GM21390 (cell line): ENCODE measurements around the gene KCTD16.
A peak's percentile ranks its signal among the peaks of the same experiment; 100 is the strongest.

Experiments
- ATAC-seq: cut with Tn5 transposase; IDR thresholded peaks from one replicate; pipeline ENCODE4 v1.9.1; 2021; ENCODE audit not compliant: unreplicated experiment

The KCTD16 gene

DNA sequence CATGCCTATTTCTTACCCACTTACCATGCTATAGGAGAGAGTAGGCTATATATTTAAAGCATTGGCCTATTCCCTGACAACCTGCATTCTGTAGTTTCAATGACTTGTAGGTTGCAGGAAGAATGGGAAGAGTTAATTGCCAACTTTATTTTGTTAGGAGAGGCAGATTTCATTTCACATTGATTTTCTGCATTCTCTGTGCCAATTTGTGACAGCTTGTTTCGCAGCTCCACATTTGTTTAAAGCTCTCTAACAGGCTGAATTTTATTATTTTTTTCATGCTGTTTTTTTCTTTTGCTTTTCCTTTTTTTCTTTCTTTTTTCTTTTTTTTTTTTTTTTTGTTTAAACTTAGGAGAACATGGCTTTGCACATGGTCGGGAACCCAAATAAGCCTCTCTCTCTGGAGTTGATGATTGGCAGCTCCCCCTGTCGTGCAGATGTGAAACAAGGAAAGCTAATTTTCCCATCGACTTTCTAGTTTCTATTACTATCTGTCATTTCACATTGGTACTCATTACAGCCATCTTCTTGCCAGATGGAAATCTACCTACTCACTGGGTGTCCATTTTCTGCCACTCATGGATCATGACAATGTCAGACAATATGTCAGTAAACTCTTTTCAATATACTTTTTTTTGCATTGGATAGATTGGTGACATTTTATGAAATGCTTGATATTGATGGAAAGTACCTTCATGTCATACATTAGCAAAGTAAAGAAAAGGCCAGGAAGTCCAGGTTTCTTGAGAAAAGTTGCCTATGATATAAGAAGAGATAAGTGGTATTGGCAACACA lies 223.2 kb downstream of the KCTD16 start:
- no peak for ATAC-seq

DNA sequence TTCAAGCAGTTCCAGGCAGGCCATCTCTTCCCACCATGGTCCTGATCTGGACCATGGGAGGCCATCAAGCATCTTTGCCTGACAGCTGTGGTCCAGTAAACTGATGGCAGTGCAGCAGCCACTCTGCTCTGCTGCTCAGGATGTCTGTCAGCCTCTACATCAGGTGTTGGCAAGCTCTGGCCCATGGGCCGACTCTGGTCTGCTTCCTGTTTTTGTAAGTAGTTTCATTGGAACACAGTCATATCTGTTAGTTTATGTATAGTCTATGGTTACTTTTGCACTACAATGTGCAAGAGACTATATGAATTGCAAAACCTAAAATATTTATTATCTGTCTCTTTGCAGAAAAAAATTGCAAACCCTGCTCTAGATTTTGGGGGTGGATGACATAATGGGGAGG lies 225.0 kb downstream of the KCTD16 start:
- peak; percentile 54 for ATAC-seq

DNA sequence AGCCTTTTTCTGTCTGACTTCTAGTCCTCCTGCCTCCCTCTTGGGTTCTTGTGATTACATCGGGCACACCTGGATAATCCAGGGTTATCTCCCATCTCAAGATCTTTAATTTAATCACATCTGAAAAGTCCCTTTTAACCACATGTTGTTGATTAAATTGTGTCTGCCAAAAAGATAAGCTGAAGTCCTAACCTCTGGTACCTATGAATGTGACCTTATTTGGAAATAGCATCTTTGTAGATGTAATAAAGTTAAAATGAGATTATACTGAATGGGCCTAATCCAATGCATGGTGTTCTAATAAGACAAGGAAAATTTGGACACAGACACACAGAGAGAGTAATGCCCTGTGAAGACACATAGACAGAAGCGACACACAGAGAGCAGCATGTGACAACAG lies 232.4 kb downstream of the KCTD16 start:
- ATAC-seq, result no peak

DNA sequence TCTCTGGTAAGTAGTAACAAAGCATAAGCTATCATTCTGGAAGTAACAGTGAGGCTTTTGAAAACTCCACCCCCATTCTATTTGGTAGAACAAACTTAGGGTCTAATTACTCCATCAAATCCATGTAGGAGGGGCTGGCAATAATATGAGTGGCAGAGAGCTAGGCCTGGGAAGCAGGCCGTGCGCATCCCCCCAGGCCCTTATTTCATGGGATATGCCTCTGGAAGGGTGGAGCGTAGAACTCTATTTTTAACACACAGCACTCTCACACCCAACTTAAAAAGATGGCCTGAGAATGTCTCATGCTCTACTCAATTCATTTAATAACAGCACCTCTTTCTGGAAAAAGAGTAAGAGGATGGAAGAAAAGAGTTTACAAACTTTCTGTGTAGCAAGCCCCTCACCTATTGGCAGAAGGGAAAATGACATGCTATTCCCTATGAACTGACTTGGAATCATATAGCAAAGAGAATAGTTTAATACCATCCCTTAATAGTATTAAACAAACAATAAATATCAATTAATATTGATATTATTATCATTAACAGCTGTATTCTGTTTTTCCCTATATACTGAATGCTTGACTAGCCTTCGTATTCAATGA lies 233.2 kb downstream of the KCTD16 start:
- no peak for ATAC-seq

DNA sequence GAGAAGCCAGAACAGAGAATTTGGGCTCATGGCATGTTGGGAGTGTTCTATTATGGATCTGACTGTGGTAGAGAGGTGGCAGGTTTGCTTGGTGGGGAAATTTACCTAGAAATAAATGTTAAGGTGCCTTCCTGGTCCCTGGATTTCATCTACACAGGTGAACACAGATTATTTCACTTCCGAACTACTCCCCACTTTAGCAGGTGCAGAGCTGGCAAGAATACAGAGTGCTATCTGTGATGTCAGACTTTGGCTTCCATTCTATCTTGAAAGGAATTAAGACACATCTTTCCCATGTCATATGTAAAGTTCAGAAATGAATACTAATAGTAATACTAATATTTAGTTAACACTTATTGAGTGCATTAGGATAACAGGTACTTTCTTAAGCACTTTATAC lies 234.0 kb downstream of the KCTD16 start:
- no peak for ATAC-seq

DNA sequence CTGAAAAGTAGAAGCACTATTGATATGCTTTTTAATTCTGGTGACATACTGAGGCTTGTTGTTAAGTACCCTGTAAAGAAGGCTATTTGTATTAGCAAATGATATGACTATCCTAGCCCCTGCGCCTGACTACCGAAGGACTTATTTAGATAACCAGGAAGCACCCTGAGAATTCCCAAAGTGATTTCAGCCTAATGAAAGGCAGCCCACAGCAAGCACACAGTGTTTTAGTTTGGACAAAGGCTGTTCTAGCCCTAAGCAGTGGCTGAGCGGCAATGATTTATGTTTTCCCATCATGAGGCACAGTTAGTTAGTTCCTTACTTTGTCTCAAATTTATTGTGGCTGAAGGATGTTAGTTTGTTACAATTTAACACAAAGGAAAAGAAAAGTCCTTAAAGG lies 235.3 kb downstream of the KCTD16 start:
- no peak for ATAC-seq

DNA sequence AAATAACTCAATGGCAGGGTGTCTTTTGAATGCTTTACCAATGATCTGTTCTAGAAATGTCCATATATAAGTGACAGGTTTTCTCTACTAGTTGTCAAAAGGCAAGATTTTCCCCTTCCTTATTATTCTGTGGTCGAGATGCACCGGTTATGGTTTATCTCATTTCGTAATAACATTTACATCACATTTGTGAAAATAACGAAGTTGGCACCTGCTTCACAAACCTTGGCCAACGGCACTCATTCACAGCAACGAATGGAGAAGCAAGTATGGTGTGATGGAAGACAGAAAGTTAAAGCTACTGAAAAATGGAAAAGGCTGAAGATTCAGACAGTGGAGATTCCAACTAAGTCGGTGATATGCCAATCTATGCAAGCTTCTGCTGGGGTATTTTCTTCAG lies 235.8 kb downstream of the KCTD16 start:
- no peak for ATAC-seq

DNA sequence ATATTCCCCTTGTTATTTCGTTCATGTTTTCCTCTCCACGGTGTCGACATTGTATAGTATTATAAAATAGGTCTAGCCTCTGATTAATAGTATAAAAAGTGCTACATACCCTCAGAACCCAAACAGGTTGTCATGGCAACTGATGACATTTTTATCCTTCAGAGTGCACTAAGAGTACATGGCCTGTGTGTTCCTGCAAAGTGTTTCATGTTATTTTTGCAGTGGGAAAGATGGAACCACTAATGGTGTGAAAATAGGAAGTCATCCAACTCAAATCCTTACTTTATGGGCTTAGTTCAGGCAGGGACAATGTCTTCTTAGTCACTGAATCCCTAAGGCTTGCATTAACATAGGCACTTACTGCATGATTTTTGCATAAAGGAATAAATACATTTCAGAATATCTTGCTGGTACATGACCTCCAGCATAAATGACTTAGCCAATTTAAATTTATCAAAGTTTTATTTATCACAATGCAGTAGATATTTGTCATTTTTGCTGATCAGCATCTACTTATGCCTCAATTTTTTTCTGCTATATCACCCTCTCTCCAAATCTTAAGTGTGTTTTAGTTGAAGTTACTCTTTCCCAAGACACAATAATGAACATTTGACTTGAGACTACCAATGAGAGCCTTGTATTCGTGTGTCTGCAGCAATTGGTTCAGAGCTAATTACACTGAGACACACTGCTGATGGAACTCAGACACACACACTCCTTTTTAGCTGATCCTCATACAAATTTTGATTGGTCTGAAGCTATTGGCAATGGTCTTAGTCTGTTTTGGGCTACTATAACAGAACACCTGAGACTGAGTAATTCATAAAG lies 243.7 kb downstream of the KCTD16 start:
- ATAC-seq, result no peak

DNA sequence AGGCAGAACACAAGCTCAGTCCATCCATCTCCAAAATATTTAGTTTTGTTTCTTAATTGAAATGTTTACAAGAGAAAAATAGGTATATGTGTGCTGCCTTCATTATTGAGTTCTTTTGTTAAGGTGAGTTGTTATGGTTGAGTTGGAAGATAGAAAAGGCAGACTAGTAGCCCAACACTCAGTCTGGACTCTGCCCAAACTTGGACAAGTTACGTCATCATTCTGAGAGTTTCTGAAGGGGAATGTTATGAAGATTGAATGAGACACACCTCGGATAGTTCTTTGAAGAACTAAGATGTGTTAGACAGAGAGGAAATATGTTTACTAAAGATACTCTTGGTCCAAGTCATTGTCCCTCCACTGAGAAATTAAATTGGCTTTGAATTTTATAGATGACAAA lies 245.5 kb downstream of the KCTD16 start:
- ATAC-seq, result no peak

DNA sequence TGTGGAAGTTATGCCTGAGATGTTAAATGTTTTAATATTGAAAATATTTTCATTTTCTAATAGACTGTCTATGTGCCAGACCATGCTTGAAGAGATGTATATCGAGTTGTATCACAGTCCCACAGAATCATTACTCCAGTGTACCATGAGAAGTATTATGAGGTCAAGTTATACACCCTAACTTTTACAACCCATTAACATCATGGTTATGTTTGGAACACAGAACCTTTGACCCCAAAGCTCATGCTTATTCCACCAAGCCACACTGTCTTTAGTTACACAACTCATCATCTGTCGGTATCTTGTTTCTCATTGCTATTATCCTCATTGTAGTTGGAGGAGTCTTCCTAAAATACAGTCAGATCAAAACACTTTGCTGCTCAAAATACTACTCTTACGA lies 248.0 kb downstream of the KCTD16 start:
- ATAC-seq, result no peak

DNA sequence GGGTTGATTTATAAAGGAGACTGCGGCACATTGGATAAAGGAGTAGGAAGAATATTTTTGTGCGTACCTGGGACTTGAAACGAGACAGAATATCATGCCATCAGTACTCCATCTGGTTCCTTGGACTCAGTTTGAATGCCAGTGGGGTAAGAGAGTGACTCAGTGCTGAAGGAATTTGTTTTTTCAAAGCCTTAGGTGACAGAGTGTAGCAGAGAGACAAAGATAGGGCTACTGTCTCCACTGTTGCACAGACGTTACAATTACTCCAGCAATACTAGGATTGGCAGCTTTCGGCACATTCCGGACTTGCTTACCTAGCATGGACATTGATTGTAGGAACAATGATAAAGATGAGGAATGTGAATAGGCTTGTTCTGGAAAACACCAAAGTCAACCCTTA lies 250.7 kb downstream of the KCTD16 start:
- no peak for ATAC-seq

DNA sequence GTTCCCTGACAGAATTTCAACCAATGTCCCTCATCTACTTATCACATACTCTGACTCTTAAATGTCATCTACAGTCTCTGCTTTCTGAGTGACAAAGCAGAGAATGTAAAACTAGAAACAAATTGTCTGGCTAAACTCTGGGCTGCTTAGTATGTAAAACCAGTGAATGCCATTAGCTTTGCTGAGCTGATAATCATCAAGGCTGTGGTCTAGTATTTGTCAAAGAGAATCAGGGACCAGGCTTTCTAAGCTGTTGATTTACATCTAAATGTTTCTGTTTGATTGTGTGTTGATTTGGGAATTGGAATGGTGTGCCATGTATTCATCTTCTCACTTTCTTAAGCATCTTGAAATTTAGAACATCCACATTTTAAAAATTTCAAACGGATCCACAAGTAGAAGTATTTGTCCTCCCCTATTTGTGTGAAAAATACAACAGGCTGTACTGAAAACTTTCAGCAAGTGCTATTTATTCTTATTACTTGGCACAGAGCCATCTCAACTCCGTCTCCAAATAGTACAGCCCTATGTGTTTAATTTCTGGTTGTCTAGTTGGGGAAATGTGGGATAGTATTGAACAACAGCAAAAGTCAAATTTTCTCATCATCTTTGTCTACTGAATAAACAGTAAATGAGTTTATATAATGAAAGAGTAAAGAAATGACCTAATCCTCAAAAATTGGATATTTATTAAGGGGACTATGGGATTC lies 251.5 kb downstream of the KCTD16 start:
- no peak for ATAC-seq

DNA sequence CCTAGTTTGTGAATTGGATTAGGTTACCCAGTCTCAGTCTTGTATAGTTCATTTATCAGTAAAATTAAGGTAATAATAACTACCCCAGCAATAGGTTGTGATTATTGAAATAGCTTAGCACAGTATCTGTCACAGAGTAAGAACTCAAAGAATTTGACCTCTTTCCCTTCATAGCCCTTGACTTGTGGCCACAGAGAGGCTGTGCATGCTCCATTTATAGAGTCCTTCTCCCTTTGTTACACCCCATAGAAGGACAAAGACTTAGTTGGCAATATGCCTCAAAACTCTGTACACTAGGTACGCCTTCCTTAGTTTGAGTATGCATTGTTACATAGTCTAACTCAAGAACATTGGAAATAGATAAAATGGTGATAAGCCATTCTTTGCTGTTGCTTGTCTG lies 257.2 kb downstream of the KCTD16 start:
- no peak for ATAC-seq

DNA sequence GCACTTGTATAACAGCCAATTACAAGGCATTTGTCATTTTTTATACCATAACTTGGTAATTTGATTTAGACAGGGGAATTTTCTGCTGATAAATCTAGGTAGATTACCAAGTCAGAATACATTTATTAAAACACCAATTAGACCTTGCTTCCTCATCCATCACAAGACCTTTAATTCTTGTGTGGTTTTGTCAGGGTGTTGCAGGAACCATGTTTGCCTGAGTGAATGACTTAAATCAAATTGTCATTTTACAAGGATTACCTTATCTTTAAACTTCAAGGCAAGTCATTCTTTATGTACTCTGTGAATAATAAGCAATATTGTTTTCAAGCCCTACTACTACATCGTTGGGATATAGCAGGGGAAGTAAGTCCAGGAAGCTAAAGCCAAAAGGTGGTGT lies 257.7 kb downstream of the KCTD16 start:
- ATAC-seq, result no peak

DNA sequence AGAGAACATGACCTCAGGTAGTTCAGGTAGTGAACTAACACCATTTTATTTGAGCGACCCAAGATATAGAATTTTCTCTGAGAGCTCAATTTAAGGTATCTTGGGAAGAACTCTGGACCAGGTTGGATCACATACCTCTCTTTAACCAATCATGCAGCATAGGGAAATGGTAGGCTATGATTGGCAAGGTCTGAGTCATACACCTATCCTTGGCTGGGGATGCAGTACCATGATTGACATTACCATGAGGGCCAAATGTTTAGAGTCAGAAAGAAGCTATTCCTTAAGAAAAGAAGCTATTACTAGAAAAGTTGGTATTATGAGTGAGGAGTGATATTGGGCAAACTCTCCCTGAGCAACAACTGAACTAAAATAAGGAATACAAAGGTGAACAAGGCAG lies 258.7 kb downstream of the KCTD16 start:
- no peak for ATAC-seq

DNA sequence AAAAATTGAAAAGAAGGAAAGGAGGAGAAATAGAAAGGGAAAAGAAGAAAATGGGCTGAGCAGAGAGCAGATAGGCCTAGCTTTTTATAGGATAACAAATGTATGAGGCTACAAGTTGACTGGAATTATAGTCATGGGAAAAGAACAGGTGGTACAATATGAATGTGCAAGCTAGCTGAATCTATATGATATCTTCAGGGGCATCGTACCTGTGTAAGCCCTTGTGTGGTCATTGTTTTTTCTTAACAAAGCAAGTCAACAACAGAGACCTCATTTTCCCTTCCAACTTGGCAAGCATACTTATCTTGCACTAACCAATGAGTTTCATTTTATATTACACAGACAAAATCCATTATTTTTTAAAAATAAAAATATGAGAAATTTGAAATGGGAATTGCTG lies 259.2 kb downstream of the KCTD16 start:
- no peak for ATAC-seq

DNA sequence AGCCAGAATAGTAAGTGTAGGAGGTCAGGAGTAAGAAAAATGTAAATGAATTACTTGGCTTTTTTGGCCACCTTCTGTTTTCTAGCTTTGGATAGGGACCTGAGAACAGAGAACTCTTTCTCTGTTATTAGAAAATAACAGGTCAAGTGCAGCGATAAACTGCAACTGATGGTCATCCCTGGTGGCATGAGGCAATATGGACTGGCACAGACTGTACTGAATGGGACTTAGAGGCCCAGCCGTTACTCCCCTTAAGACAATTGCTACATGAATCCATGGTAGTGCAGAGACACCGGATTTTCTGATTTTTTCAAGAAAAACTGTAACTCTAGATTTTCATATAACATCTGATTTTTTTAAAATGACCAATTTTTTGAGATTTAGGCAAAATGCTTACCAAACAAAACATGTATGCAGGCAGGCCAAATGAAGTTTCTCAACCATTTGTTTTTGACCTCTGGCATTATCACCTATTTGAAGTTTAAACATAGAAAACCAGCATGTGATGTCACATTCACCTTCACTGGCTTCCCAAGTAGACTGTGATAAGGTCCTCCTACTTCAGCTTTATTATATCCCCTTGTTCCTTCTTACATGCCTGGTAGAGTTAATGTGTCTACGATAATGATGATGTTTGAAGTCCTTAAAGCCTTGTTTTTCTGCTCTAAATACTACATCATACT lies 262.6 kb downstream of the KCTD16 start:
- no peak for ATAC-seq

DNA sequence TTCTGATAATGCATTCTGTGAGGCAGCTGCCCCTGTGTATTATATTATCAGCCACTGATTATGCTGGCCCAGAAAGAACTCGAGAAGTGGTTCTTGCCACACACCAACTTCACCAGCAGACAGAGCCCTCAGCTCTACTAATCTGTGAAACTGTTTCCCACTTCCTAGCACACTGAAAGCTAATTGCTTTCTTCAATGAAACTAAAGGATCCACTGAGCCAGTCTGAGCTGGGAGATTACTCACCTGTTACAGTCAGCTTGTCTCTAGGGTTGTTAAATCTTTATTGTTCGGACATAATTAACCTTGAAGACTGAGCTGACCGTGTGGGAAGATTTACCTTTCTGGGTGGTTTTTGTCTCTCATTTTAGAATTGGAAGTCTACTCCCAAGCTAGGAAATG lies 263.2 kb downstream of the KCTD16 start:
- ATAC-seq, result no peak

DNA sequence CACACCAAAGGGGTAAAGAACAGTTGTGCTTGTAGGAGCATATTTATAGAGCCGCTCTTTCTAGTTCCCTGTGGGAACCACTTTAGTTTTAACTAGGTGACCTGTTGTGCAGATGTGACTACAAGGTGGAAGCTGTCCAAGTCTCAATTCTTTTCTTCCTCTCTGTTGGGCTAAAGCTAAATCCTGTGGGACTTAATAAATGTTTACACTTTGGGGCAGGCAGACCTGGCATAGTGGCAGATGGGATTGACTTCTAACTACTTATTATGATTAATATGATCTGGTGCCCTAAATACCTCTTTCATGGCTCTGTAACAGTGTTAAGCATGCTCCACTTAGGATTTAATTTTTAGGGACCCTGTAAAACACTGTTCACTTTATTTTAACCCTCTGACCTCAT lies 265.3 kb downstream of the KCTD16 start:
- ATAC-seq, result no peak

DNA sequence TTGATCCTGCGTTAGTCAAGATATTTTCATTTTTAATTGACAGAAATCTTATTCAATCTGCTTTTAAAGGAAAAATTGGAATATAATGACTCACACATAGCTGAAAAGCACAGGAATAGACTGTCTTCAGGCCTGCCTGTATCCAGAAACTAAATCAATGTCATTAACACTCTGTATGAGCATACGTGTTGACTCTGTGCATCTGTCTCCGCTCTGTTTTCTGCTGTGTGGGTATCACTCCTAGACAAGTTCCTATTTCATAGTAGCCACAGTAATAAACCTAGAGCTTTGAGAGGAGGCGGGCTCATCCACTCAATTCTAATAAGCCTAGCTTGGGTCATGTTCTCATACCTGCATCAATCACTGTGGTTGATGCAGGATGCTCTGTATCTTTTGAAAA lies 267.6 kb downstream of the KCTD16 start:
- ATAC-seq, result no peak

DNA sequence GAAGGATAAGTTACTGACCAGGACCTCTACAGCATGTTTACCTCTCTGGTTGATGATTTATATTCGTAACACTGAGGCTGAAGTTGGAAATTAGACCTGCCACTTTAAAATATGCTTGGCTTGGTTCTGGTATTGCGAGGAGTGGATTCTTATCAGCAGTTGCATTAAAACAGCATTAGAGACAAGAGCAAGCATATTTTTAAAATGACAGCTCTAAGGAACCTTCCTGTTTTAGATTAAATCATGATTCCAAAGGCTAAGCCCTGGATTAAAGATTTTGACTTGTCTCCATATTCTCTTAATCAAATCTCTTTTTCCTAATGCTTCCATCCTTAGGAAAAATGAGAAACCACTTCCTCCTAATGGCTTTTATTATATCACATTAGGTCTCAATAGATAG lies 277.8 kb downstream of the KCTD16 start:
- no peak for ATAC-seq
